Measurements from ENCODE around the gene GTF2IRD2. TPM values are rescaled to one million over a fixed set of nuclear protein-coding genes. Genes with fewer than 3 reads are reported as not detected.
"Not testable (repeated sequence)": the region's sequence is repeated elsewhere in the genome, so short reads cannot be mapped to it uniquely, and the experiment has no call there.

The GTF2IRD2 gene
- total and polyA plus RNA-seq, 2 of the 8 experiments (the other 6 are each of a cell fraction or from before 2014, with no cell fraction given): 4.1 to 4.3 TPM

- H4K5ac ChIP-seq (ENCODE audit: insufficient read length, low read depth, low read length); H3K14ac ChIP-seq (ENCODE audit: insufficient read length); H2BK12ac ChIP-seq (ENCODE audit: low read depth, low read length); H3K27me3 ChIP-seq (replicated peaks in 1 of 4; ENCODE audit: control insufficient read depth in 3 of 4, extremely low read depth in 1 of 4, insufficient read depth in 3 of 4, low read length in 3 of 4); H3K4me1 ChIP-seq (replicated peaks in 1 of 4; ENCODE audit: control insufficient read depth in 3 of 4, insufficient read depth in 4 of 4, low read length in 3 of 4); H3K23me2 ChIP-seq (ENCODE audit: low read depth, low read length); H4K91ac ChIP-seq (replicated peaks; ENCODE audit: insufficient read length, low read length); H4K8ac ChIP-seq (ENCODE audit: extremely low read depth, insufficient read depth, low read length); H3K79me2 ChIP-seq (ENCODE audit: control insufficient read depth in 1 of 2, insufficient read depth in 2 of 2, low read length in 2 of 2); H3K79me1 ChIP-seq (ENCODE audit: low read depth, low read length); H3K27ac ChIP-seq (ENCODE audit: low read depth, low read length); POLR2A ChIA-PET (ENCODE audit: partially characterized antibody); H3K4ac ChIP-seq (replicated peaks; ENCODE audit: insufficient read length, low read depth, low read length); H2BK15ac ChIP-seq (ENCODE audit: low read length); H2BK120ac ChIP-seq (replicated peaks; ENCODE audit: low read depth, low read length); H3K4me3 ChIP-seq (ENCODE audit: extremely low read depth in 1 of 4, insufficient read depth in 2 of 4, low read depth in 3 of 4, low read length in 4 of 4); DNase-seq (ENCODE audit: low read depth in 1 of 2, low spot score in 2 of 2); H2BK5ac ChIP-seq (ENCODE audit: low read depth, low read length); H3K23ac ChIP-seq (ENCODE audit: insufficient read length); FAIRE-seq; H3K36me3 ChIP-seq (ENCODE audit: control insufficient read depth in 2 of 4, insufficient read depth in 4 of 4, low read length in 3 of 4); H3K18ac ChIP-seq (ENCODE audit: extremely low read depth, low read length); H3K9ac ChIP-seq (replicated peaks in 1 of 4; ENCODE audit: extremely low read depth in 1 of 4, low read depth in 3 of 4, low read length in 3 of 4); H4K20me1 ChIP-seq (replicated peaks in 1 of 2; ENCODE audit: control insufficient read depth in 1 of 2, insufficient read depth in 2 of 2, low read length in 2 of 2); H3K4me2 ChIP-seq (ENCODE audit: insufficient read depth in 1 of 2, low read depth in 2 of 2, low read length in 2 of 2); CTCF ChIA-PET (ENCODE audit: partially characterized antibody); H2AFZ ChIP-seq (ENCODE audit: low read length); H2BK20ac ChIP-seq (ENCODE audit: low read length); H3K56ac ChIP-seq (replicated peaks; ENCODE audit: insufficient read length, low read depth, low read length); H2AK5ac ChIP-seq (ENCODE audit: low read depth, low read length); H3K9me3 ChIP-seq (ENCODE audit: insufficient read depth in 2 of 2, low read depth in 1 of 2, low read length in 1 of 2): not testable (repeated sequence)
- WGBS, 2 experiments (ENCODE audit: extremely low coverage in 1 of 2, insufficient coverage in 1 of 2, insufficient read length in 1 of 2, insufficient replicate concordance in 2 of 2, low coverage in 1 of 2, low lambda C conversion rate in 2 of 2, missing lambda C conversion rate in 1 of 2): 87% methylated on average over 9 of the region's 10 CpGs; no CpG with 5 or more reads in 1 of the 2 experiments
Measured at GRCh38 chr7:74766991-74767390, 84.4 kb downstream of the GTF2IRD2 start.

- H3K4me2 ChIP-seq (ENCODE audit: insufficient read depth in 1 of 2, low read depth in 2 of 2, low read length in 2 of 2); H3K9me3 ChIP-seq (ENCODE audit: insufficient read depth in 2 of 2, low read depth in 1 of 2, low read length in 1 of 2); H3K9ac ChIP-seq (replicated peaks in 1 of 4; ENCODE audit: extremely low read depth in 1 of 4, low read depth in 3 of 4, low read length in 3 of 4); H4K91ac ChIP-seq (replicated peaks; ENCODE audit: insufficient read length, low read length); H4K8ac ChIP-seq (ENCODE audit: extremely low read depth, insufficient read depth, low read length); H2BK15ac ChIP-seq (ENCODE audit: low read length); H2BK5ac ChIP-seq (ENCODE audit: low read depth, low read length); H2BK20ac ChIP-seq (ENCODE audit: low read length); H3K18ac ChIP-seq (ENCODE audit: extremely low read depth, low read length); H3K36me3 ChIP-seq (ENCODE audit: control insufficient read depth in 2 of 4, insufficient read depth in 4 of 4, low read length in 3 of 4); H3K23me2 ChIP-seq (ENCODE audit: low read depth, low read length); H3K4ac ChIP-seq (replicated peaks; ENCODE audit: insufficient read length, low read depth, low read length); H2BK12ac ChIP-seq (ENCODE audit: low read depth, low read length); H3K23ac ChIP-seq (ENCODE audit: insufficient read length); H2AK5ac ChIP-seq (ENCODE audit: low read depth, low read length); H3K14ac ChIP-seq (ENCODE audit: insufficient read length); H2AFZ ChIP-seq (ENCODE audit: low read length); H3K4me1 ChIP-seq (replicated peaks in 1 of 4; ENCODE audit: control insufficient read depth in 3 of 4, insufficient read depth in 4 of 4, low read length in 3 of 4); H4K20me1 ChIP-seq (replicated peaks in 1 of 2; ENCODE audit: control insufficient read depth in 1 of 2, insufficient read depth in 2 of 2, low read length in 2 of 2); H3K56ac ChIP-seq (replicated peaks; ENCODE audit: insufficient read length, low read depth, low read length); H3K27me3 ChIP-seq (replicated peaks in 1 of 4; ENCODE audit: control insufficient read depth in 3 of 4, extremely low read depth in 1 of 4, insufficient read depth in 3 of 4, low read length in 3 of 4); DNase-seq (ENCODE audit: low read depth in 1 of 2, low spot score in 2 of 2); H3K79me2 ChIP-seq (ENCODE audit: control insufficient read depth in 1 of 2, insufficient read depth in 2 of 2, low read length in 2 of 2); H4K5ac ChIP-seq (ENCODE audit: insufficient read length, low read depth, low read length); FAIRE-seq; H2BK120ac ChIP-seq (replicated peaks; ENCODE audit: low read depth, low read length); POLR2A ChIA-PET (ENCODE audit: partially characterized antibody); H3K79me1 ChIP-seq (ENCODE audit: low read depth, low read length); H3K27ac ChIP-seq (ENCODE audit: low read depth, low read length); CTCF ChIA-PET (ENCODE audit: partially characterized antibody); H3K4me3 ChIP-seq (ENCODE audit: extremely low read depth in 1 of 4, insufficient read depth in 2 of 4, low read depth in 3 of 4, low read length in 4 of 4): not testable (repeated sequence)
- no CpG with 5 or more reads among the region's 7 CpGs for WGBS, 2 experiments (ENCODE audit: extremely low coverage in 1 of 2, insufficient coverage in 1 of 2, insufficient read length in 1 of 2, insufficient replicate concordance in 2 of 2, low coverage in 1 of 2, low lambda C conversion rate in 2 of 2, missing lambda C conversion rate in 1 of 2)
Measured at GRCh38 chr7:74766509-74766908, 84.9 kb downstream of the GTF2IRD2 start.
